ENCODE results near the gene VGLL3. TPM values are rescaled to one million over a fixed set of nuclear protein-coding genes. Genes with fewer than 3 reads are reported as not detected.

Gene VGLL3
- polyA plus RNA-seq, 2 donors: 0.54 to 0.55 TPM

DNA sequence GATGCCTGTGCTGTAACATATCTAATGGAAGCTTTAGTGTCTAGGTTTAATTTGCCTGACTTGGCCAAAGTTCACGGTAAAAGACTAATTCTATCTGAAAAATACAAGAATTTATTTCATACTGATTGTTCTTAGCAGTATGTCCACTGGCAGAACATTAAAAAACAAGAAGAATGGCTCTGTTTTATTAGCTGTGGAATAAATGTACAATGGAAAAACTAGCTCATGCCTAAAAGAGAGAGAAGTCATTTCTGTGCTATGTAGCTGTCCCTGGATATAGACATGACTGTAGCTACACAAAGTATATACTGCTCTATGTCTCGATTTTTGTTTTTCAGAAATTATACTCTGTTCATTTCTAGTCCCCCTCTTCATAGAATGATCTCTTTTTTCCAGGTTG, 13.9 kb upstream of the VGLL3 start:
- Histone ChIP-seq H3K9me3 (ENCODE audit: control insufficient read depth in 2 of 2, insufficient read depth in 1 of 2, low read depth in 1 of 2, low read length in 1 of 2) (no peaks in the 10 kb centered on the region), H3K4me3 (ENCODE audit: low read depth in 1 of 2, low read length in 2 of 2) (no peak overlapping the region), H3K4me1 (ENCODE audit: control insufficient read depth in 2 of 2, insufficient read depth in 2 of 2, low read length in 1 of 2) (no peaks in the 10 kb centered on the region), H3K27me3 (ENCODE audit: control insufficient read depth in 1 of 2, insufficient read depth in 2 of 2, low read length in 2 of 2) (no peaks in the 10 kb centered on the region), H3K27ac (ENCODE audit: low read depth in 2 of 2, low read length in 1 of 2) (no peak overlapping the region), H3K36me3 (ENCODE audit: control insufficient read depth in 2 of 2, insufficient read depth in 2 of 2, low read length in 1 of 2) (no peaks in the 10 kb centered on the region)
- 65 to 77% methylated on average over 2 of the region's 2 CpGs for WGBS, 2 donors

DNA sequence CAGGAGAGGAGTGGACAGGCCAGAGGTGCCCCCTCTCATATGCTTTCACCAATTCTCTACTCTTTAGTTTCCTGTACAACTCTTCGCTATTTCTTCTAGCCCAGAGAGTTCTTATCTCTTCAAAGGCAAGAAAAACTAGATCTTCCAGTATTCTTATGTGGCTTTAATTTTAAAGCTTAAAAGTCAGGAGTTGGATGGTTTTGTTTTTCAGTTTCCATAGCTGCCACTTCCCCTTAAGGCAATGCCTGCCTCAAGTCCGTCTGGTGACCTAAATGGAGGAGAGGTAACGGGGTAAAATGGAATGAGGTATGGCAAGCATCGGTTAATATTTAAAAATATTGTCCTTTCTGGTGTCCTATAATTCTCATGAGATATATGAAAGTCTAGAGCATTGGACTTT, 11.4 kb upstream of the VGLL3 start:
- Histone ChIP-seq H3K27me3 (ENCODE audit: control insufficient read depth in 1 of 2, insufficient read depth in 2 of 2, low read length in 2 of 2) (no peaks in the 10 kb centered on the region), H3K27ac (ENCODE audit: low read depth in 2 of 2, low read length in 1 of 2) (no peak overlapping the region), H3K9me3 (ENCODE audit: control insufficient read depth in 2 of 2, insufficient read depth in 1 of 2, low read depth in 1 of 2, low read length in 1 of 2) (no peaks in the 10 kb centered on the region), H3K4me1 (ENCODE audit: control insufficient read depth in 2 of 2, insufficient read depth in 2 of 2, low read length in 1 of 2) (no peaks in the 10 kb centered on the region), H3K4me3 (ENCODE audit: low read depth in 1 of 2, low read length in 2 of 2) (no peak overlapping the region), H3K36me3 (ENCODE audit: control insufficient read depth in 2 of 2, insufficient read depth in 2 of 2, low read length in 1 of 2) (no peaks in the 10 kb centered on the region)
- 62 to 80% methylated on average over 4 of the region's 4 CpGs for WGBS, 2 donors

DNA sequence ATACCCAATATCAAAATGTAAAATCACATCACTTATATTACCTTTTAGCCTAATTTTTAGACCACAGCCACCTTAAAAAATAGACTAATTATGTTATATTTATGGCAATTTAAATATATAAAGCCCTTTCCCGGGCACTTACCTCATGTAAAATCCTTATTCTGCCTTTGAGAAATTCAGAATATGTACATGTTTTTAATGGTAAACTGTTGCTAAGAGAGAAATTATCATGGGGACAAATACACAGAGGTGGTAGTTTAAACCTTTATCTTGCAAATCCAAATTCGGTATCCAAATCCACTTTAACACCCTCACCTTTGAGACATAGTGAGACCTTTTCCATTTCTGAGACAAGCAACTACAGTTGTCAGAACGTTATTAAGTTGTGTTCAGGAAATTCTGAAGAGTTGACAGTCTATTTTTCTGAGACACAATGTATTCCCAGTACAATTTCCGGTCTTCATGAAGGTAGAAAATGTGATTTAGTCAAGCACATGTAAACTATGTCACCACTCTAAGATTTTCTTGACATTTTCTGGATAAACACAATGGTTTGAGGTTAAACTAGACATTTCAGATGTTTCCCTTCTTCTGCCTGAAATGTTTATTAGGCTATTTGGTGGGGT, 10.6 kb upstream of the VGLL3 start:
- H3K36me3 ChIP-seq (ENCODE audit: control insufficient read depth in 2 of 2, insufficient read depth in 2 of 2, low read length in 1 of 2): no peaks in the 10 kb centered on the region
- H3K4me3 ChIP-seq (ENCODE audit: low read depth in 1 of 2, low read length in 2 of 2): no peak overlapping the region

DNA sequence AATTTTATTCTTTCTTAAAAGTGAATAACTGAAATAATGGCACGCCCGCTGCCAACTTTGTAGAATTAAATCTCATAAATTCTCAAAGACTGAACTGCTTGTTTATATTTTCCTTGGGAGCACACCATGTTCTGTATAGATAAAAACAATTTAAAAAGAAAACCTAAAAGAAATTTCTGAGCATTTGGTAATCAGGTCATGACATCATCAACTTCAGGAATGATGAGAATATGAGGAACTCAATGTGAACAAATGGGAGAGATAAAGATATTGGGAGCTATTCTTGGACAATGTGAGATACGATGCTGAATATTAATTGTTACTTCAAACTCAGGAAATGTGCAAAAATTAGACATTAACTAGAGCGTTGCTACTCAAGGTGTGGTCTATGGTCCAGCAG, 10.0 kb upstream of the VGLL3 start:
- Histone ChIP-seq H3K27me3 (ENCODE audit: control insufficient read depth in 1 of 2, insufficient read depth in 2 of 2, low read length in 2 of 2) (no peaks in the 10 kb centered on the region), H3K4me1 (ENCODE audit: control insufficient read depth in 2 of 2, insufficient read depth in 2 of 2, low read length in 1 of 2) (no peaks in the 10 kb centered on the region), H3K27ac (ENCODE audit: low read depth in 2 of 2, low read length in 1 of 2) (no peak overlapping the region), H3K9me3 (ENCODE audit: control insufficient read depth in 2 of 2, insufficient read depth in 1 of 2, low read depth in 1 of 2, low read length in 1 of 2) (no peaks in the 10 kb centered on the region), H3K4me3 (ENCODE audit: low read depth in 1 of 2, low read length in 2 of 2) (no peak overlapping the region), H3K36me3 (ENCODE audit: control insufficient read depth in 2 of 2, insufficient read depth in 2 of 2, low read length in 1 of 2) (no peaks in the 10 kb centered on the region)
- 85 to 89% methylated on average over 4 of the region's 4 CpGs for WGBS, 2 donors

More for the DNA sequence above, 10.6 kb upstream of the VGLL3 start:
- 57 to 69% methylated on average over 4 of the region's 4 CpGs for WGBS, 2 donors
- H3K27ac ChIP-seq (ENCODE audit: low read depth in 2 of 2, low read length in 1 of 2): no peak overlapping the region
- no peaks in the 10 kb centered on the region for H3K9me3 ChIP-seq (ENCODE audit: control insufficient read depth in 2 of 2, insufficient read depth in 1 of 2, low read depth in 1 of 2, low read length in 1 of 2)
- H3K27me3 ChIP-seq (ENCODE audit: control insufficient read depth in 1 of 2, insufficient read depth in 2 of 2, low read length in 2 of 2): no peaks in the 10 kb centered on the region
- H3K4me1 ChIP-seq (ENCODE audit: control insufficient read depth in 2 of 2, insufficient read depth in 2 of 2, low read length in 1 of 2): no peaks in the 10 kb centered on the region

DNA sequence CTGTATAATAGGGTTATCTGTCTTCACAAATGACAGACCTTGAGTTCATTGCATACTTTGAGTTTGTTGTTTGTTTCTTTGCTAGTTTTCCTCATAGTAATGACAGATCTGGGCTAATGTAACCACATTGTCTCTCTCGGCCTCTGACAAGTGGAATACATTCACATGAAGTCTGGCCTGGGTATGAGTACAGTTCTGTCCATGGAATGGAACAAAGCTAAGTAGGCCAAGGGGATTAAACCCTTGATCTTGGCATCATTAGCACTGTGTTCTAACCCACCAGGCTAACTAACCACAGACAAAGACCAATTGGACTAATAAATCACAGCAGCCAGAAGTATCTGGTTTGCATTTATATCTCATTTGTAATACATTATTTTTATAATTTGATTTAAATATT, 7.6 kb upstream of the VGLL3 start:
- H3K27ac ChIP-seq (ENCODE audit: low read depth in 2 of 2, low read length in 1 of 2): no peak overlapping the region
- WGBS, 2 donors: 73 to 83% methylated on average over 1 of the region's 1 CpG
- no peaks in the 10 kb centered on the region for H3K36me3 ChIP-seq (ENCODE audit: control insufficient read depth in 2 of 2, insufficient read depth in 2 of 2, low read length in 1 of 2)

DNA sequence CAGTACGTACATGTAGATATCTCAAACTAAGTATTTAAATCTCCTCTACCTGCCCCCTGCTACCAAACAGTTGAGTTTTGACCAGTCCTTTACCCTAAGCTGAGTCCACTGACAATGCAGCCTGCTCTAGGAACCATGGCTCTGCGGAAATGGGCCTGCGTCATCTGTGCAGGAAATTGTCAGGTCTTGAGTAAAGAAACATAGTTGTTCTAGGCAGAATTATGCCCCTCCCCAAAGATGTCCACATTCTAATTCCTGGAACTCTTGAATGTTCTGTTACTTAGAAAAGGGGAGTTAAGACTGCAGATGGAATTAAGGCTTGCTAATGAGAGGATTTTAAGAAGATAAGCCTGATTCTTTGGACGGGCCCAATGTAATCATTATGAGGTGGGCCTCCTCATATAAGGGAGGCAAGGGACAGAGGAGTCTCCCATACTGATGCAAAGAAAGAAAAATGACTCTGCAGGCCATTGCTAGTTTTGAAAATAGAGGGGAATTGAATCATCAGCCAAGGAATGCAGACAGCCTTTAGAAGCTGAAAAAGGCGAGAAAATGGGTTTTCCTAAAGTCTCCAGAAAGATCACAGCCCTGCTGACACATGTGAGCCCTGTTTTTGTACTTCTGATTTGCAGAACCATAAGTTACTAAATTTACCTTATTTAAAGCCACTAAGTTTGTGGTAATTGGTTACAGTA, 5.5 kb upstream of the VGLL3 start:
- Histone ChIP-seq H3K9me3 (ENCODE audit: control insufficient read depth in 2 of 2, insufficient read depth in 1 of 2, low read depth in 1 of 2, low read length in 1 of 2) (no peaks in the 10 kb centered on the region), H3K27ac (ENCODE audit: low read depth in 2 of 2, low read length in 1 of 2) (no peak overlapping the region), H3K4me1 (ENCODE audit: control insufficient read depth in 2 of 2, insufficient read depth in 2 of 2, low read length in 1 of 2) (no peaks in the 10 kb centered on the region), H3K4me3 (ENCODE audit: low read depth in 1 of 2, low read length in 2 of 2) (no peak overlapping the region), H3K27me3 (ENCODE audit: control insufficient read depth in 1 of 2, insufficient read depth in 2 of 2, low read length in 2 of 2) (no peaks in the 10 kb centered on the region), H3K36me3 (ENCODE audit: control insufficient read depth in 2 of 2, insufficient read depth in 2 of 2, low read length in 1 of 2) (no peaks in the 10 kb centered on the region)
- 87 to 89% methylated on average over 5 of the region's 5 CpGs for WGBS, 2 donors

More for the DNA sequence above, 7.6 kb upstream of the VGLL3 start:
- Histone ChIP-seq H3K9me3 (ENCODE audit: control insufficient read depth in 2 of 2, insufficient read depth in 1 of 2, low read depth in 1 of 2, low read length in 1 of 2) (no peaks in the 10 kb centered on the region), H3K4me1 (ENCODE audit: control insufficient read depth in 2 of 2, insufficient read depth in 2 of 2, low read length in 1 of 2) (no peaks in the 10 kb centered on the region), H3K27me3 (ENCODE audit: control insufficient read depth in 1 of 2, insufficient read depth in 2 of 2, low read length in 2 of 2) (no peaks in the 10 kb centered on the region), H3K4me3 (ENCODE audit: low read depth in 1 of 2, low read length in 2 of 2) (no peak overlapping the region)

DNA sequence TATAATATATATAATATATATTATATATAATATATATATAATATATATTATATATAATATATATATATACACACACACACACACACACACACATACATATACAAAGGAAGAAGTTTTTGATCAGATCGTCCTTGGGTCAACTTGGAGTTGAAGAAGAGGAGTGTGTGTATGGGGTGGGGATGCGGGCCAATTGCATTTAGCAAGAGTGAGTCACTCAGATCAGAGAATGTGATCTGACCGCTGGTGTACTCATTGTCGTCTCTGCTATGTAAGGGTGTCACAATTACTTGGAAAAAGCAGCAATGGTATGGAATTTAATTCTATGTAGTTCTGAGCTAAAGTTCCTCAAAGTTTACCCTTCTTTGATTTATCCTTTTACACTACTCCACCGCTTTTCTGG, 4.6 kb upstream of the VGLL3 start:
- WGBS, 2 donors: 76 to 85% methylated on average over 5 of the region's 5 CpGs
- no peaks in the 10 kb centered on the region for H3K36me3 ChIP-seq (ENCODE audit: control insufficient read depth in 2 of 2, insufficient read depth in 2 of 2, low read length in 1 of 2)

DNA sequence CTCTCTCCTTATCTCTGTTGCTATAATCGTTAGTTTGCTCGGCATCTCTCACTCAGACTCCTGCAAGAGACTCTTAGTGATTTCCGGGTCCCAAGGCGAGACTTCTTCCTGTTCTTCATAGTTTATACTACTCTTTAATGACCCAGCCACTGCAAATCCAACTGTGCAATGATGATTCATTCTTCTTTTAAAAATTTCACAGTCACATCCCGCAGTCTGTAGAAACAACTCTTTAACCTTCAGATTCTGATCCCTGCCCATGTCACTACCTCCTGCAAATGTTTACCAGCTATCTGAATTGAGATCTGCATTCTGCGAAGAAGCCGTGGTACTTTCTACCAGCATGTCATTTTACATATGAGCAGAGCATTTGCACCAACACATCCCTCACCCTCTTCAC, 2.8 kb upstream of the VGLL3 start:
- no peaks in the 10 kb centered on the region for H3K36me3 ChIP-seq (ENCODE audit: control insufficient read depth in 2 of 2, insufficient read depth in 2 of 2, low read length in 1 of 2)
- no peaks in the 10 kb centered on the region for H3K9me3 ChIP-seq (ENCODE audit: control insufficient read depth in 2 of 2, insufficient read depth in 1 of 2, low read depth in 1 of 2, low read length in 1 of 2)
- WGBS, 2 donors: 57 to 72% methylated on average over 7 of the region's 7 CpGs
- peaks cover 2 to 3% of the 10 kb centered on the region in 2 donors for H3K4me1 ChIP-seq (ENCODE audit: control insufficient read depth in 2 of 2, insufficient read depth in 2 of 2, low read length in 1 of 2)
- no peak overlapping the region for H3K4me3 ChIP-seq (ENCODE audit: low read depth in 1 of 2, low read length in 2 of 2)
- H3K27ac ChIP-seq (ENCODE audit: low read depth in 2 of 2, low read length in 1 of 2): no peak overlapping the region
- no peaks in the 10 kb centered on the region for H3K27me3 ChIP-seq (ENCODE audit: control insufficient read depth in 1 of 2, insufficient read depth in 2 of 2, low read length in 2 of 2)

More for the DNA sequence above, 4.6 kb upstream of the VGLL3 start:
- Histone ChIP-seq H3K27me3 (ENCODE audit: control insufficient read depth in 1 of 2, insufficient read depth in 2 of 2, low read length in 2 of 2) (no peaks in the 10 kb centered on the region), H3K9me3 (ENCODE audit: control insufficient read depth in 2 of 2, insufficient read depth in 1 of 2, low read depth in 1 of 2, low read length in 1 of 2) (no peaks in the 10 kb centered on the region), H3K4me1 (ENCODE audit: control insufficient read depth in 2 of 2, insufficient read depth in 2 of 2, low read length in 1 of 2) (peaks cover 0 to 2% of the 10 kb centered on the region in 2 donors), H3K4me3 (ENCODE audit: low read depth in 1 of 2, low read length in 2 of 2) (no peak overlapping the region), H3K27ac (ENCODE audit: low read depth in 2 of 2, low read length in 1 of 2) (no peak overlapping the region)

DNA sequence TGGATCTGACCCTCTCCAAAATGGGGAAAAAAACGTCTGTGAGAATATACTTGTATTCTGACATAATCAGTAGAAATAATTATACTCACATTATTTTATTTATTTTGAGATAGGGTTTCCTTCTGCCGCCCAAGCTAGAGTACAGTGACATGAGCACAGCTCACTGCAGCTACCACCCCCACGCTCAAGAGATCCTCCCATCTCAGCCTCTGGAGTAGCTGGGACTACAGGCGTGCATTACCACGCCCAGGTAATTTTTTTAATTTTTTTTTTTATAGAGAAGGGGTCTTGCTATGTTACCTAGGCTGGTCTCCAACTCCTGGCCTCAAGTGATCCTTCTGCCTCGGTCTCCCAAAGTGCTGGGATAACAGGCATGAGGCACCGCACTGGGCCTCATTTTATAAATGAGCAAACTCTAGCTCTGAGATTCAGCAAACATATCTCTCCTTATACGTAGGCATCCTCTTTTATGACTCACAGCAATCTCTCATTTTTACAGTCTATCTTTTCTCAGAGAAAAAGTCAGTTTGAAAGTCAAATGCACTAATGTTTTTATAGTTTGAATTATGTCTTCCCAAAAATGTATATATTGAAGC, 989 bp upstream of the VGLL3 start:
- no peaks in the 10 kb centered on the region for H3K27me3 ChIP-seq (ENCODE audit: control insufficient read depth in 1 of 2, insufficient read depth in 2 of 2, low read length in 2 of 2)
- H3K9me3 ChIP-seq (ENCODE audit: control insufficient read depth in 2 of 2, insufficient read depth in 1 of 2, low read depth in 1 of 2, low read length in 1 of 2): no peaks in the 10 kb centered on the region
- H3K27ac ChIP-seq (ENCODE audit: low read depth in 2 of 2, low read length in 1 of 2): no peak overlapping the region
- WGBS, 2 donors: 51 to 54% methylated on average over 8 of the region's 8 CpGs
- peak overlapping the region in 1 of 2 donors; percentile 61 for H3K4me3 ChIP-seq (ENCODE audit: low read depth in 1 of 2, low read length in 2 of 2)
- H3K4me1 ChIP-seq (ENCODE audit: control insufficient read depth in 2 of 2, insufficient read depth in 2 of 2, low read length in 1 of 2): peaks cover 2 to 3% of the 10 kb centered on the region in 2 donors
- H3K36me3 ChIP-seq (ENCODE audit: control insufficient read depth in 2 of 2, insufficient read depth in 2 of 2, low read length in 1 of 2): no peaks in the 10 kb centered on the region

DNA sequence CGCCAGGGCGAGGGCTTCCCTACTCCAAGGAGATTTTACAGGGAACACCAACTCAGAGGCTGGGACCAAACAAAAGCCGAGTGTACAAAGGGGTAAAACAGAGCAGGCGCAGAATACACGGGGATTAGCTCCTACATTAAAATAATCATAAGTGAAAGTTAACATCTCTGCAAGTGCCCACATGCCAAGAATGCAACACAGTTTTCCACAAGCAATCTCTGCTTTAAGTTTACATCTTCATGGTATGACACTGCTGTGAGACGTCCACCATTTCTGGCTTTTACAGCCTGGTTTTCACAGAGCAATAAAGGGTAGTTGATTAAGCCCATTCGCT, 500 bp upstream of the VGLL3 start:
- H3K4me1 ChIP-seq (ENCODE audit: control insufficient read depth in 2 of 2, insufficient read depth in 2 of 2, low read length in 1 of 2): peaks cover 2 to 3% of the 10 kb centered on the region in 2 donors
- no peaks in the 10 kb centered on the region for H3K27me3 ChIP-seq (ENCODE audit: control insufficient read depth in 1 of 2, insufficient read depth in 2 of 2, low read length in 2 of 2)
- H3K36me3 ChIP-seq (ENCODE audit: control insufficient read depth in 2 of 2, insufficient read depth in 2 of 2, low read length in 1 of 2): no peaks in the 10 kb centered on the region
- 5% methylated on average over 7 of the region's 7 CpGs for WGBS, 2 donors
- H3K9me3 ChIP-seq (ENCODE audit: control insufficient read depth in 2 of 2, insufficient read depth in 1 of 2, low read depth in 1 of 2, low read length in 1 of 2): no peaks in the 10 kb centered on the region
- peak overlapping the region; percentile 56 to 61 for H3K4me3 ChIP-seq (ENCODE audit: low read depth in 1 of 2, low read length in 2 of 2)
- peak overlapping the region; percentile 43 to 69 for H3K27ac ChIP-seq (ENCODE audit: low read depth in 2 of 2, low read length in 1 of 2)

All from esophagus (tissue), 2 donors.